Uterus (tissue), 2 donors: ENCODE results near the gene SPATA16.

Experiments used
- POLR2A ChIP-seq, 2 donors: fragments of 450-650 bp; IDR thresholded peaks; one replicate each; pipeline ENCODE4 v1.6.1; 2016; ENCODE audit warnings: antibody characterized with exemption in 2 of 2, mild to moderate bottlenecking in 1 of 2, moderate library complexity in 1 of 2
- TF ChIP-seq, protein P1 (sequence below), 4 experiments: fragments of 200-600 bp in 2 of 4; fragments of 450-650 bp in 2 of 4; sonication (generic) in 2 of 4; IDR thresholded peaks; one replicate each; pipeline ENCODE4 v1.5.1; 2016 to 2019; ENCODE audit warnings: antibody characterized with exemption in 4 of 4, mild to moderate bottlenecking in 2 of 4, moderate library complexity in 1 of 4

DNA sequence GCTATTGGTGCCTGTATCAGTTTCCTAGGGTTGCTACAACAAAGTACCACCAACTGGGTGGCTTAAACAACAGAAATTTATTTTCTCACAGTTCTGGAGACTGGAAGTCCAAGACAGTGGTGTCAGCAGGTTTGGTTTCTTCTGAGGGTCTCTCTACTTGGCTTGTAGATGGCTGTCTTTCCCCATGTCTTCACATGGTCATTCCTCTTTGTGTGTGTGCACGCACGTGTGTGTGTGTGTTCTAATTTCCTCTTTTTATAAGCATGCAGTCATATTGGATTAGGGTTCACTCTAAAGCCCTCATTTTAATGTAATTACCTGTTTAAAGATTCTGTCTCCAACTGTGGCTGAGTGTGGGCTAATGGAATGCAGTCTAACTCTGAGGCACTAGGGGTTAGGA lies 182.5 kb downstream of the SPATA16 start:
- TF ChIP-seq, protein P1, sequence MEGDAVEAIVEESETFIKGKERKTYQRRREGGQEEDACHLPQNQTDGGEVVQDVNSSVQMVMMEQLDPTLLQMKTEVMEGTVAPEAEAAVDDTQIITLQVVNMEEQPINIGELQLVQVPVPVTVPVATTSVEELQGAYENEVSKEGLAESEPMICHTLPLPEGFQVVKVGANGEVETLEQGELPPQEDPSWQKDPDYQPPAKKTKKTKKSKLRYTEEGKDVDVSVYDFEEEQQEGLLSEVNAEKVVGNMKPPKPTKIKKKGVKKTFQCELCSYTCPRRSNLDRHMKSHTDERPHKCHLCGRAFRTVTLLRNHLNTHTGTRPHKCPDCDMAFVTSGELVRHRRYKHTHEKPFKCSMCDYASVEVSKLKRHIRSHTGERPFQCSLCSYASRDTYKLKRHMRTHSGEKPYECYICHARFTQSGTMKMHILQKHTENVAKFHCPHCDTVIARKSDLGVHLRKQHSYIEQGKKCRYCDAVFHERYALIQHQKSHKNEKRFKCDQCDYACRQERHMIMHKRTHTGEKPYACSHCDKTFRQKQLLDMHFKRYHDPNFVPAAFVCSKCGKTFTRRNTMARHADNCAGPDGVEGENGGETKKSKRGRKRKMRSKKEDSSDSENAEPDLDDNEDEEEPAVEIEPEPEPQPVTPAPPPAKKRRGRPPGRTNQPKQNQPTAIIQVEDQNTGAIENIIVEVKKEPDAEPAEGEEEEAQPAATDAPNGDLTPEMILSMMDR (IDR thresholded peaks at IDR 0.05), result no peak
- TF ChIP-seq POLR2A (IDR thresholded peaks at IDR 0.05), result no peak
